ENCODE results near the gene FADS2. TPM values are rescaled to one million over a fixed set of nuclear protein-coding genes. Genes with fewer than 3 reads are reported as not detected.

Gene FADS2
- total RNA-seq, 4 donors from 2014 or later: 2.8 to 9.3 (median 7.0) TPM

DNA sequence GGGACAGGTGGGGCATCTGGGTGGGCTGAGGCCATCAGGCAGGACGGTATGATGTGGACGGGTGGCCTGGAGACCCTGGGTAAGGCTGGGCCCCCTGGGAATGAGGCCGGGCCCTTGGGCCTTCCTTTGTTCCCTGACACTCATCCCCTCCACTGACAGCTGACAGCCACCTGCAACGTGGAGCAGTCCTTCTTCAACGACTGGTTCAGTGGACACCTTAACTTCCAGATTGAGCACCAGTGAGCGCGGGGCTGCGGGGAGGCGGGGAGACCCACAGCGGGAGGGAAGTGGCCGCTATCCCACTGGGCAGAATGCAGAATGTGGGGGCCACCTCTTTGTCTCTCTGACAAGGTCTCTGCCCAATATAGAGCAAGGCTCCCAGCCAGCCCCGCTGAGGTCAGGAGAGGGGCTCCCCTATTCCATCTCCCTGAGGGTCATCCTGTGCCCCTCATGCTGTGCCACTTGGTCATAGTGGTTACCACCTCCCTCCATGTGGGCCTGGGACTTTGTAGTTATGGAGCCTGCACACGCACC is 35.5 kb downstream of the FADS2 start:
- Histone ChIP-seq H3K4me3 (replicated peaks in 1 of 3) (no peak overlapping the region), H3K36me3 (no peaks in the 10 kb centered on the region), H3K27ac (no peak overlapping the region), H3K27me3 (no peaks in the 10 kb centered on the region), H3K9me3 (no peaks in the 10 kb centered on the region), H3K4me1 (peaks cover 0 to 7% of the 10 kb centered on the region in 2 donors)
- DNase-seq: no peak
- TF ChIP-seq POLR2A (IDR thresholded peaks at IDR 0.05): no peak
- TF ChIP-seq, protein P1, sequence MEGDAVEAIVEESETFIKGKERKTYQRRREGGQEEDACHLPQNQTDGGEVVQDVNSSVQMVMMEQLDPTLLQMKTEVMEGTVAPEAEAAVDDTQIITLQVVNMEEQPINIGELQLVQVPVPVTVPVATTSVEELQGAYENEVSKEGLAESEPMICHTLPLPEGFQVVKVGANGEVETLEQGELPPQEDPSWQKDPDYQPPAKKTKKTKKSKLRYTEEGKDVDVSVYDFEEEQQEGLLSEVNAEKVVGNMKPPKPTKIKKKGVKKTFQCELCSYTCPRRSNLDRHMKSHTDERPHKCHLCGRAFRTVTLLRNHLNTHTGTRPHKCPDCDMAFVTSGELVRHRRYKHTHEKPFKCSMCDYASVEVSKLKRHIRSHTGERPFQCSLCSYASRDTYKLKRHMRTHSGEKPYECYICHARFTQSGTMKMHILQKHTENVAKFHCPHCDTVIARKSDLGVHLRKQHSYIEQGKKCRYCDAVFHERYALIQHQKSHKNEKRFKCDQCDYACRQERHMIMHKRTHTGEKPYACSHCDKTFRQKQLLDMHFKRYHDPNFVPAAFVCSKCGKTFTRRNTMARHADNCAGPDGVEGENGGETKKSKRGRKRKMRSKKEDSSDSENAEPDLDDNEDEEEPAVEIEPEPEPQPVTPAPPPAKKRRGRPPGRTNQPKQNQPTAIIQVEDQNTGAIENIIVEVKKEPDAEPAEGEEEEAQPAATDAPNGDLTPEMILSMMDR (IDR thresholded peaks at IDR 0.05): no peak
- 89 to 90% methylated on average over 8 to 10 of the region's 13 CpGs for WGBS, 2 donors
- intact Hi-C loops (cut with DNase I): no loop called here

GRCh38 chr11:61864814-61865775 is 37.0 kb downstream of the FADS2 start:
- H3K27me3 ChIP-seq: no peaks in the 10 kb centered on the region
- DNase-seq: no peak
- no peak overlapping the region for H3K4me3 ChIP-seq (replicated peaks in 1 of 3)
- peaks cover 0 to 4% of the 10 kb centered on the region in 2 donors for H3K4me1 ChIP-seq
- no peak for TF ChIP-seq POLR2A (IDR thresholded peaks at IDR 0.05)
- TF ChIP-seq, protein P1 (IDR thresholded peaks at IDR 0.05): no peak
- no peak overlapping the region for H3K27ac ChIP-seq
- no peaks in the 10 kb centered on the region for H3K36me3 ChIP-seq
- 91 to 95% methylated on average over 19 to 20 of the region's 20 CpGs for WGBS, 2 donors
- H3K9me3 ChIP-seq: no peaks in the 10 kb centered on the region
- intact Hi-C loops (cut with DNase I): no loop called here

GRCh38 chr11:61866231-61866957 is 38.3 kb downstream of the FADS2 start:
- H3K4me3 ChIP-seq (replicated peaks in 1 of 3): no peak overlapping the region
- intact Hi-C loops (cut with DNase I): no loop called here
- H3K36me3 ChIP-seq: no peaks in the 10 kb centered on the region
- no peak overlapping the region for H3K27ac ChIP-seq
- no peak for TF ChIP-seq POLR2A (IDR thresholded peaks at IDR 0.05)
- TF ChIP-seq, protein P1 (IDR thresholded peaks at IDR 0.05): no peak
- H3K9me3 ChIP-seq: no peaks in the 10 kb centered on the region
- H3K27me3 ChIP-seq: no peaks in the 10 kb centered on the region
- H3K4me1 ChIP-seq: peaks cover 0 to 4% of the 10 kb centered on the region in 2 donors
- DNase-seq: no peak
- WGBS, 2 donors: 86 to 96% methylated on average over 15 to 16 of the region's 18 CpGs

DNA sequence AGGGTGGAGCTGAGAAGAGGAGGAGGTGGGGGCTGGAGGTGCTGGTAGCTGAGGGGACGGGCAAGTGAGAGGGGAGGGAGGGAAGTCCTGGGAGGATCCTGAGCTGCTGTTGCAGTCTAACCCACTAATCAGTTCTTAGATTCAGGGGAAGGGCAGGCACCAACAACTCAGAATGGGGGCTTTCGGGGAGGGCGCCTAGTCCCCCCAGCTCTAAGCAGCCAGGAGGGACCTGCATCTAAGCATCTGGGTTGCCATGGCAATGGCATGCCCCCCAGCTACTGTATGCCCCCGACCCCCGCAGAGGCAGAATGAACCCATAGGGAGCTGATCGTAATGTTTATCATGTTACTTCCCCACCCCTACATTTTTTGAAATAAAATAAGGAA is 38.9 kb downstream of the FADS2 start:
- Histone ChIP-seq H3K4me3 (replicated peaks in 1 of 3) (no peak overlapping the region), H3K4me1 (peaks cover 0 to 4% of the 10 kb centered on the region in 2 donors), H3K9me3 (no peaks in the 10 kb centered on the region), H3K36me3 (no peaks in the 10 kb centered on the region), H3K27me3 (no peaks in the 10 kb centered on the region), H3K27ac (no peak overlapping the region)
- TF ChIP-seq POLR2A (IDR thresholded peaks at IDR 0.05): no peak
- TF ChIP-seq, protein P1 (IDR thresholded peaks at IDR 0.05): no peak
- no peak for DNase-seq
- intact Hi-C loops (cut with DNase I): no loop called here
- WGBS, 2 donors: 94 to 95% methylated on average over 6 of the region's 6 CpGs
